Fibroblast of pulmonary artery (primary cell): ENCODE results near the gene STRADB.

ENCODE experiments used
- DNase-seq: peaks from one replicate; pipeline ENCODE4 v3.0.0-alpha.2; 2010; ENCODE audit warnings: low read depth
- H3K4me3 ChIP-seq: replicated peaks from 2 replicates; pipeline ENCODE4 v1.5.1; 2011; ENCODE audit warnings: low read depth, mild to moderate bottlenecking, control low read depth, low read length, moderate library complexity
- CTCF ChIP-seq: IDR thresholded peaks from 2 replicates; pipeline ENCODE4 v1.5.1; 2011; ENCODE audit warnings: mild to moderate bottlenecking, control low read depth, low read length, inconsistent platforms; ENCODE audit errors: missing control alignments

STRADB gene

GRCh38 chr2:201451292-201452057 lies at the start of gene STRADB, which contains the start of gene TRAK2:
Gene STRADB (plus strand): TSS chr2:201451740. CDS start chr2:201454841, 3,101 bp downstream.
Gene TRAK2 (minus strand): TSS chr2:201451458. CDS start chr2:201420507, 30,951 bp downstream.
- peak within 1 kb of the TSS; percentile 92 for H3K4me3 ChIP-seq
- TF ChIP-seq CTCF = peak; percentile 19
- DNase-seq = peak; percentile 94

- no peak overlapping the region for H3K4me3 ChIP-seq
- TF ChIP-seq CTCF = no peak
- DNase-seq = no peak
Observed at GRCh38 chr2:201401815-201402214, 49.7 kb upstream of the STRADB start.

GRCh38 chr2:201402651-201403562 lies 48.6 kb upstream of the STRADB start:
- no peak for TF ChIP-seq CTCF
- DNase-seq = peak; percentile 22
- H3K4me3 ChIP-seq = no peak overlapping the region

- H3K4me3 ChIP-seq = no peak overlapping the region
- TF ChIP-seq CTCF = no peak
- peak; percentile 73 for DNase-seq
Observed at GRCh38 chr2:201403880-201404279, 47.7 kb upstream of the STRADB start.

- TF ChIP-seq CTCF = no peak
- no peak for DNase-seq
- no peak overlapping the region for H3K4me3 ChIP-seq
Observed at GRCh38 chr2:201404699-201405280, 46.8 kb upstream of the STRADB start.

GRCh38 chr2:201406077-201406662 lies 45.4 kb upstream of the STRADB start:
- no peak for TF ChIP-seq CTCF
- H3K4me3 ChIP-seq = peak overlapping the region; percentile 31
- DNase-seq = peak; percentile 93
